Small intestine (tissue), 7 donors: ENCODE data around the gene ALDH8A1. TPM values are rescaled to one million over a fixed set of nuclear protein-coding genes. Genes with fewer than 3 reads are reported as not detected.

Source experiments
- DNase-seq, 2 donors: peaks; one replicate each; pipeline versions ENCODE4 v3.0.0 to v3.0.0-alpha.2; 2013
- FAIRE-seq: peaks from 2 replicates; lab custom pipeline; 2012; peaks lifted over from hg19 to GRCh38; lab: Jason Lieb, UNC
- H3K27ac ChIP-seq, 3 donors: one replicate each; pipeline ENCODE4 v1.5.1; 2013; ENCODE audit warnings: low read length in 2 of 3, mild to moderate bottlenecking in 2 of 3, control low read depth in 1 of 3, inconsistent platforms in 1 of 3, low read depth in 1 of 3, moderate library complexity in 1 of 3
- H3K27me3 ChIP-seq, 3 donors: one replicate each; pipeline ENCODE4 v1.6.1; 2013; ENCODE audit warnings: low read length in 3 of 3, inconsistent platforms in 1 of 3; ENCODE audit not compliant: control insufficient read depth in 3 of 3, insufficient read depth in 3 of 3
- H3K36me3 ChIP-seq, 3 donors: one replicate each; pipeline ENCODE4 v1.6.1; 2013; ENCODE audit warnings: low read length in 3 of 3, inconsistent platforms in 1 of 3, low read depth in 1 of 3, mild to moderate bottlenecking in 1 of 3, moderate library complexity in 1 of 3; ENCODE audit not compliant: control insufficient read depth in 3 of 3, insufficient read depth in 2 of 3
- H3K4me1 ChIP-seq, 3 donors: one replicate each; pipeline ENCODE4 v1.6.1; 2013; ENCODE audit warnings: low read length in 2 of 3, inconsistent platforms in 1 of 3, low read depth in 1 of 3, mild to moderate bottlenecking in 1 of 3, moderate library complexity in 1 of 3; ENCODE audit not compliant: control insufficient read depth in 3 of 3, insufficient read depth in 2 of 3
- H3K4me3 ChIP-seq, 3 donors: one replicate each; pipeline ENCODE4 v1.5.1; 2013; ENCODE audit warnings: low read length in 3 of 3, control low read depth in 1 of 3, inconsistent platforms in 1 of 3, low read depth in 1 of 3, mild to moderate bottlenecking in 1 of 3, moderate library complexity in 1 of 3
- H3K9me3 ChIP-seq, 2 donors: one replicate each; pipeline ENCODE4 v1.6.1; 2013; ENCODE audit warnings: low read depth in 1 of 2, low read length in 1 of 2; ENCODE audit not compliant: control insufficient read depth in 2 of 2, insufficient read depth in 1 of 2
- WGBS, 3 donors: extraction: QIAGEN DNeasy Blood & Tissue Kit; methylation state at CpG; one replicate each; pipeline ENCODE4 v1.1.7; 2013; 5-methylcytosine and 5-hydroxymethylcytosine counted together
- polyA plus RNA-seq, 4 donors: library from polyadenylated mRNA; stranded (reverse) in 3 of 4; unstranded in 1 of 4; fragments of 200-250 nt in 3 of 4; fragments of 120-200 nt in 1 of 4; gene quantifications; one replicate each; pipeline versions ENCODE4 v1.2.1 to v1.2.3, GENCODE V29; 2013
- donor health status: healthy with polysubstance abuse.
- donor health status: control.
- donor health status: control.
- donor health status: Bipolar disorder and iron deficiency.
- donor health status: healthy.

Gene ALDH8A1
- polyA plus RNA-seq, 4 donors = 0.15 to 1.1 (median 0.21) TPM

- H3K27ac ChIP-seq = no peak overlapping the region
- no peaks in the 10 kb centered on the region for H3K4me1 ChIP-seq
- H3K27me3 ChIP-seq = no peaks in the 10 kb centered on the region
- no peak for FAIRE-seq
- WGBS, 3 donors = 76 to 98% (median 84%) methylated on average over 2 of the region's 2 CpGs
- H3K36me3 ChIP-seq = peaks cover 4 to 14% (median 11%) of the 10 kb centered on the region in 3 donors
- DNase-seq = no peak
- H3K9me3 ChIP-seq = no peaks in the 10 kb centered on the region
- H3K4me3 ChIP-seq = no peak overlapping the region
Measured at GRCh38 chr6:134983823-134984222, 33.9 kb upstream of the ALDH8A1 start.

- Histone ChIP-seq H3K36me3 (peaks cover 4 to 14% (median 8%) of the 10 kb centered on the region in 3 donors), H3K27ac (no peak overlapping the region), H3K27me3 (no peaks in the 10 kb centered on the region), H3K4me1 (no peaks in the 10 kb centered on the region), H3K9me3 (no peaks in the 10 kb centered on the region), H3K4me3 (no peak overlapping the region)
- 70 to 82% (median 76%) methylated on average over 3 of the region's 3 CpGs for WGBS, 3 donors
- FAIRE-seq (no peak), DNase-seq (no peak)
Measured at GRCh38 chr6:134982161-134982560, 32.3 kb upstream of the ALDH8A1 start.

GRCh38 chr6:134980846-134981245 is 30.9 kb upstream of the ALDH8A1 start:
- Histone ChIP-seq H3K27ac (no peak overlapping the region), H3K36me3 (peaks cover 4 to 16% (median 8%) of the 10 kb centered on the region in 3 donors), H3K9me3 (no peaks in the 10 kb centered on the region), H3K4me3 (no peak overlapping the region), H3K27me3 (no peaks in the 10 kb centered on the region), H3K4me1 (no peaks in the 10 kb centered on the region)
- DNase-seq = no peak
- 48 to 62% (median 51%) methylated on average over 1 of the region's 1 CpG for WGBS, 3 donors
- no peak for FAIRE-seq

GRCh38 chr6:134979142-134979541 is 29.2 kb upstream of the ALDH8A1 start:
- no peak for DNase-seq

GRCh38 chr6:134974370-134974769 is 24.5 kb upstream of the ALDH8A1 start:
- 96 to 100% (median 98%) methylated on average over 1 of the region's 1 CpG for WGBS, 3 donors
- no peaks in the 10 kb centered on the region for H3K27me3 ChIP-seq
- peaks cover 2 to 6% (median 5%) of the 10 kb centered on the region in 3 donors for H3K36me3 ChIP-seq
- H3K27ac ChIP-seq = no peak overlapping the region
- DNase-seq = no peak
- H3K9me3 ChIP-seq = no peaks in the 10 kb centered on the region
- no peak for FAIRE-seq
- no peak overlapping the region for H3K4me3 ChIP-seq
- H3K4me1 ChIP-seq = no peaks in the 10 kb centered on the region

More at GRCh38 chr6:134979142-134979541, 29.2 kb upstream of the ALDH8A1 start:
- H3K27me3 ChIP-seq = no peaks in the 10 kb centered on the region
- no peaks in the 10 kb centered on the region for H3K9me3 ChIP-seq
- 75 to 89% (median 82%) methylated on average over 6 of the region's 6 CpGs for WGBS, 3 donors
- no peak for FAIRE-seq
- H3K4me3 ChIP-seq = no peak overlapping the region
- H3K4me1 ChIP-seq = no peaks in the 10 kb centered on the region
- no peak overlapping the region for H3K27ac ChIP-seq
- peaks cover 4 to 11% (median 6%) of the 10 kb centered on the region in 3 donors for H3K36me3 ChIP-seq

- DNase-seq = no peak
- Histone ChIP-seq H3K27me3 (no peaks in the 10 kb centered on the region), H3K36me3 (peaks cover 2 to 7% (median 5%) of the 10 kb centered on the region in 3 donors), H3K9me3 (no peaks in the 10 kb centered on the region), H3K27ac (no peak overlapping the region), H3K4me3 (no peak overlapping the region), H3K4me1 (no peaks in the 10 kb centered on the region)
- no peak for FAIRE-seq
- WGBS, 3 donors = 81 to 92% (median 89%) methylated on average over 1 of the region's 1 CpG
Measured at GRCh38 chr6:134967711-134968110, 17.8 kb upstream of the ALDH8A1 start.

GRCh38 chr6:134964451-134965203 is 14.7 kb upstream of the ALDH8A1 start:
- WGBS, 3 donors = 53 to 81% (median 54%) methylated on average over 1 of the region's 1 CpG
- Histone ChIP-seq H3K36me3 (peaks cover 0 to 5% (median 4%) of the 10 kb centered on the region in 3 donors), H3K4me1 (no peaks in the 10 kb centered on the region), H3K4me3 (no peak overlapping the region), H3K27me3 (no peaks in the 10 kb centered on the region), H3K27ac (no peak overlapping the region), H3K9me3 (no peaks in the 10 kb centered on the region)
- no peak for DNase-seq
- FAIRE-seq = no peak

- Histone ChIP-seq H3K27ac (no peak overlapping the region), H3K36me3 (peaks cover 0 to 5% (median 4%) of the 10 kb centered on the region in 3 donors), H3K9me3 (peaks cover 0 to 7% of the 10 kb centered on the region in 2 donors), H3K27me3 (no peaks in the 10 kb centered on the region), H3K4me1 (no peaks in the 10 kb centered on the region), H3K4me3 (no peak overlapping the region)
- no peak for DNase-seq
- FAIRE-seq = no peak
Measured at GRCh38 chr6:134962421-134962820, 12.5 kb upstream of the ALDH8A1 start.
